Ascending aorta (tissue), 2 donors: ENCODE results near the gene SGIP1. TPM values are rescaled to one million over a fixed set of nuclear protein-coding genes. Genes with fewer than 3 reads are reported as not detected.

ENCODE experiments used
- DNase-seq, 2 donors: peaks; one replicate each; pipeline ENCODE4 v3.0.0-alpha.2; 2019; ENCODE audit warnings: low spot score in 2 of 2
- H3K27ac ChIP-seq, 2 donors: fragments of 200-600 bp; sonication (generic); one replicate each; pipeline ENCODE4 v1.5.1; 2016 to 2017; ENCODE audit warnings: mild to moderate bottlenecking in 1 of 2
- H3K27me3 ChIP-seq: fragments of 200-600 bp; sonication (generic); one replicate; pipeline ENCODE4 v1.5.1; 2017
- H3K36me3 ChIP-seq, 2 donors: fragments of 200-600 bp; sonication (generic); one replicate each; pipeline ENCODE4 v1.5.1; 2016
- H3K4me1 ChIP-seq, 2 donors: fragments of 200-600 bp; sonication (generic); one replicate each; pipeline ENCODE4 v1.5.1; 2016 to 2017; ENCODE audit warnings: mild to moderate bottlenecking in 1 of 2
- H3K4me3 ChIP-seq, 2 donors: fragments of 200-600 bp; sonication (generic); one replicate each; pipeline ENCODE4 v1.5.1; 2016 to 2017; ENCODE audit warnings: mild to moderate bottlenecking in 1 of 2
- H3K9me3 ChIP-seq, 2 donors: fragments of 200-600 bp; sonication (generic); one replicate each; pipeline ENCODE4 v1.5.1; 2016
- CTCF ChIP-seq, 3 experiments: fragments of 200-600 bp in 2 of 3; fragments of 450-650 bp in 1 of 3; sonication (generic) in 2 of 3; IDR thresholded peaks; one replicate each; pipeline ENCODE4 v1.5.1; 2016 to 2019; ENCODE audit warnings: antibody characterized with exemption in 3 of 3, mild to moderate bottlenecking in 1 of 3, moderate library complexity in 1 of 3
- intact Hi-C: fragments of 100-400 bp; cut with DNase I; formaldehyde crosslinking; loops from one replicate; pipeline ENCODE4 v1.15.1; 2023
- total RNA-seq: library from RNA; depleted of rRNA; stranded (reverse); fragments of >200 nt; gene quantifications from one replicate; pipeline ENCODE4 v1.1.0, GENCODE V29; 2016

Gene SGIP1
- total RNA-seq, 1 donor from 2014 or later, result 1.6 TPM

DNA sequence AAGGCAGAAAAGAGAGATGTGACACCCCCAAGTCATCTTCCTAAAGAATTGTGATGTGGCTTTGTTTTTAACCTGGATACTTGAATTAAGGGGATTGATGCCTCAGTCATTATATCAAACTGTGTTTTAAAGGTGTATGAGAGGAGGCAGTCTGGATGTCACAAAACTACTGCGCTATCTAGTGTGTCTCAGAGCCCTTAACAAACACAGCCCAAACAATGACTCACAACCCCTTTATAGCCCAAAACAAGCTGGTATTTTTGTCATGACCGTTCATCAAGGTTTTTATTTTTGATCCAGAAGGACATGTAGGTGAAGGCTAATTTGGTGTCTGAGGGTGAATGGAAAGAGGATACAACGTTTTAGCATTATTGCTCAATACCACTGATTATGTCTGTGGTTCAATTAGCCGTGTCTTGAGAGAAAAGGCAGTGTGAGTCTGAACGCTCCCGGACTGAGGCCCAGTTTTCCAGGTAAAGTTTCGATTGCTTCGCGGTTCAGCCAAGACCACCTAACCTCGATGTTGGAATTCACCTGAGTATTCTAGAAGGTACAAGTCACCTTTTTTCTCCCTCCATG is 71.6 kb downstream of the SGIP1 start:
- Histone ChIP-seq H3K9me3 (no peaks in the 10 kb centered on the region), H3K36me3 (peaks cover 0 to 7% of the 10 kb centered on the region in 2 donors)
- intact Hi-C loops, result loop anchor here (5.0 kb wide), 1 partner anchor 67 kb away; no protein-coding TSS in a partner anchor

GRCh38 chr1:66606362-66607065 is 72.6 kb downstream of the SGIP1 start:
- Histone ChIP-seq H3K27me3 (no peaks in the 10 kb centered on the region), H3K27ac (no peak overlapping the region), H3K4me1 (no peaks in the 10 kb centered on the region), H3K36me3 (peaks cover 0 to 7% of the 10 kb centered on the region in 2 donors), H3K4me3 (no peak overlapping the region), H3K9me3 (no peaks in the 10 kb centered on the region)
- no peak for TF ChIP-seq CTCF (IDR thresholded peaks at IDR 0.05)
- DNase-seq, result no peak
- intact Hi-C loops, result loop anchor here (5.0 kb wide), 1 partner anchor 66 kb away; no protein-coding TSS in a partner anchor

More for the DNA sequence above, 71.6 kb downstream of the SGIP1 start:
- no peaks in the 10 kb centered on the region for H3K27me3 ChIP-seq
- peak overlapping the region in 1 of 2 donors; percentile 9 for H3K27ac ChIP-seq
- no peak for DNase-seq
- no peaks in the 10 kb centered on the region for H3K4me1 ChIP-seq
- no peak overlapping the region for H3K4me3 ChIP-seq
- TF ChIP-seq CTCF (IDR thresholded peaks at IDR 0.05), result no peak

DNA sequence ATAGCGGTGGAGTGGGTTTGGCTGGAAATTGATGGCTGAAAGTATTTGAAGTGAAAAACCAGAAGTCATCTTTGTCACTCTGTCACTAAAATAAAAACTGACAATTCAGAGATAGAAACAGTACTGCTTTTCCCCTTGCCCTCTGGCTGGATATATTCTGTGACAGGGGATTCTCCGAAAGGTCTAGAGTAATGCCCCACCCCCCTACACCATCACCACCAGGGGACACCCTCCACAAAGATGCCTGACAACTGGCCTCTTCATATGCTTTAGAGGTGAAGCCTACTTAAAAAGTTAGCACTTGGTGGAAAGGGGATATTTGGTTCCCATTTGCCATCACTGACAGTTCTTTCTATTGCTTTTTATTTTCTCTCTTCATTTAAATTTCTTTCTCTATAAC is 73.5 kb downstream of the SGIP1 start:
- H3K27ac ChIP-seq, result no peak overlapping the region
- intact Hi-C loops, result loop anchor here (5.0 kb wide), 1 partner anchor 65 kb away; no protein-coding TSS in a partner anchor
- no peak for TF ChIP-seq CTCF (IDR thresholded peaks at IDR 0.05)
- no peaks in the 10 kb centered on the region for H3K4me1 ChIP-seq
- H3K27me3 ChIP-seq, result no peaks in the 10 kb centered on the region
- no peak overlapping the region for H3K4me3 ChIP-seq
- H3K9me3 ChIP-seq, result no peaks in the 10 kb centered on the region
- peaks cover 0 to 7% of the 10 kb centered on the region in 2 donors for H3K36me3 ChIP-seq
- DNase-seq, result no peak

- Histone ChIP-seq H3K27ac (no peak overlapping the region), H3K9me3 (no peaks in the 10 kb centered on the region), H3K4me3 (no peak overlapping the region), H3K27me3 (no peaks in the 10 kb centered on the region), H3K36me3 (no peaks in the 10 kb centered on the region), H3K4me1 (no peaks in the 10 kb centered on the region)
- intact Hi-C loops, result no loop called here
- DNase-seq, result no peak
- no peak for TF ChIP-seq CTCF (IDR thresholded peaks at IDR 0.05)
Observed at GRCh38 chr1:66613187-66613586, 79.2 kb downstream of the SGIP1 start.

DNA sequence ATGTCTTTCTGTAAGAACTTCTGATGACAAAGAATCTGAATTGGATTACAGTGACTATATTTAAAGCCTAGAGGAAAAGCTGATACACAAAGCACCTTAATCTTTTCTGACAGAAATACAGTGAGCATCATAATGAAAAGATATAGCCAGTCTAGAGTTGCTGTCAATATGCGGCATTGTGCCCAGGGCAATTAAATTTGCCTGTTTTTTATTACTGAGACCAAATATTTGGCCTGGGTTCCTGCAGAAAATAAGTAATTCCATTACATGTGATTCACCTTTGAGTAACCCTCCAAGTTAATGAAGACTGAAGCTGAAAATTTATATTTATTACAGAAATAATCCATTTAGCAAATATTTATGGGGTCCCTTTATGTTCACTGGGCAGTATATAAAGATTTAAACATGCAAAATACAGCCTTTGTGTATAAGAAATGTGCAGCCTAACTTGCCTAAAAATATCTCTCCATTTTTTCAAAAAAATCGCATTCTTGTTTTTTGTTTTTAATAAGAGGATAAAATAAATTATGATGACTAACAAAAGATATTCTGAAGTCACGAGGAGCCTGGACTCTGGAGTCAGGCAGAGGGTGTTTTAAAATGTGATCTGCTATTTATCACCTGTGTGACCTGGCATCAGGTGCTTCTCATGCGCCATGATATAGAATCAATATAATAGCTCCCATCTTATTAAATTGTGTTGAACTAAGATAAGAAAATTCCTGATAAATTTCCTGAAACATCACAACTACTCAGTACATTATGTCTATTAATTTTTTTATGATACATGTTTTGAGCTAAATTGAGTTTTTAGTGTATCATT is 83.6 kb downstream of the SGIP1 start:
- DNase-seq, result no peak
- no peak for TF ChIP-seq CTCF (IDR thresholded peaks at IDR 0.05)
- Histone ChIP-seq H3K4me3 (no peak overlapping the region), H3K36me3 (no peaks in the 10 kb centered on the region), H3K27me3 (no peaks in the 10 kb centered on the region), H3K4me1 (no peaks in the 10 kb centered on the region), H3K9me3 (no peaks in the 10 kb centered on the region), H3K27ac (no peak overlapping the region)
- intact Hi-C loops, result no loop called here
